AG10803 (cell line): ENCODE results near the gene XIRP2.

Experiments
- DNase-seq: peaks from one replicate; pipeline ENCODE4 v3.0.0; 2010; ENCODE audit warnings: low read depth
- H3K4me3 ChIP-seq: 2 replicates; pipeline ENCODE4 v1.5.1; 2011; ENCODE audit warnings: mild to moderate bottlenecking, low read length, control low read depth
- TF ChIP-seq, protein P1 (sequence below): conservative IDR thresholded peaks from 2 replicates; pipeline ENCODE4 v1.5.1; 2011; ENCODE audit warnings: mild to moderate bottlenecking, low read length, control low read depth, inconsistent platforms

XIRP2 gene

GRCh38 chr2:167292430-167293171 lies 404.3 kb downstream of the XIRP2 start, which contains the start of gene B3GALT1:
Gene B3GALT1, plus strand, starts transcription at chr2:167293001.
- H3K4me3 ChIP-seq = peak within 1 kb of the TSS; percentile 64
- peak; percentile 87 for DNase-seq
- TF ChIP-seq, protein P1, sequence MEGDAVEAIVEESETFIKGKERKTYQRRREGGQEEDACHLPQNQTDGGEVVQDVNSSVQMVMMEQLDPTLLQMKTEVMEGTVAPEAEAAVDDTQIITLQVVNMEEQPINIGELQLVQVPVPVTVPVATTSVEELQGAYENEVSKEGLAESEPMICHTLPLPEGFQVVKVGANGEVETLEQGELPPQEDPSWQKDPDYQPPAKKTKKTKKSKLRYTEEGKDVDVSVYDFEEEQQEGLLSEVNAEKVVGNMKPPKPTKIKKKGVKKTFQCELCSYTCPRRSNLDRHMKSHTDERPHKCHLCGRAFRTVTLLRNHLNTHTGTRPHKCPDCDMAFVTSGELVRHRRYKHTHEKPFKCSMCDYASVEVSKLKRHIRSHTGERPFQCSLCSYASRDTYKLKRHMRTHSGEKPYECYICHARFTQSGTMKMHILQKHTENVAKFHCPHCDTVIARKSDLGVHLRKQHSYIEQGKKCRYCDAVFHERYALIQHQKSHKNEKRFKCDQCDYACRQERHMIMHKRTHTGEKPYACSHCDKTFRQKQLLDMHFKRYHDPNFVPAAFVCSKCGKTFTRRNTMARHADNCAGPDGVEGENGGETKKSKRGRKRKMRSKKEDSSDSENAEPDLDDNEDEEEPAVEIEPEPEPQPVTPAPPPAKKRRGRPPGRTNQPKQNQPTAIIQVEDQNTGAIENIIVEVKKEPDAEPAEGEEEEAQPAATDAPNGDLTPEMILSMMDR = peak; percentile 41

GRCh38 chr2:167293172-167293781 lies 405.0 kb downstream of the XIRP2 start:
- DNase-seq = no peak
- H3K4me3 ChIP-seq = peak overlapping the region; percentile 56
- TF ChIP-seq, protein P1 = no peak

- DNase-seq = no peak
- TF ChIP-seq, protein P1 = no peak
- H3K4me3 ChIP-seq = peak overlapping the region; percentile 55
Observed at GRCh38 chr2:167293943-167294775, 405.9 kb downstream of the XIRP2 start.

DNA sequence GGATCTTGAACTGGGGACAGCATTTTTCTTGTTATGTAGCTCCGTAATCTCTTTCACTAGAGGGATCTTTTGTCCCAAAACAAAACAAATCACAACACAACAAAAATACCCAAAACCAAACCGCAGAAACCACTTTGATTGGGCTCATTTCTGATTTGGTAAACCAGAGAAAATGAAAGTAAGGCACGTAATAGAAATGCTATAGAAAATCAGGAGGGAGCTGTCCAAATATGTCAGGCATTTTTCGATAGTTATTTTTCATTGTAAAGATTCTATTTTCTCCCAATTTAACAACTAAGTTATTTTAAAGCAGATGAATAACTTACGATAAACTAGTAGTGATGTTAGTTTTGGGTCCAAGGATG lies 406.5 kb downstream of the XIRP2 start:
- peak overlapping the region; percentile 55 for H3K4me3 ChIP-seq
- DNase-seq = no peak
- TF ChIP-seq, protein P1 = no peak

GRCh38 chr2:167297292-167297691 lies 409.0 kb downstream of the XIRP2 start:
- H3K4me3 ChIP-seq = no peak overlapping the region
- TF ChIP-seq, protein P1 = no peak
- DNase-seq = no peak

DNA sequence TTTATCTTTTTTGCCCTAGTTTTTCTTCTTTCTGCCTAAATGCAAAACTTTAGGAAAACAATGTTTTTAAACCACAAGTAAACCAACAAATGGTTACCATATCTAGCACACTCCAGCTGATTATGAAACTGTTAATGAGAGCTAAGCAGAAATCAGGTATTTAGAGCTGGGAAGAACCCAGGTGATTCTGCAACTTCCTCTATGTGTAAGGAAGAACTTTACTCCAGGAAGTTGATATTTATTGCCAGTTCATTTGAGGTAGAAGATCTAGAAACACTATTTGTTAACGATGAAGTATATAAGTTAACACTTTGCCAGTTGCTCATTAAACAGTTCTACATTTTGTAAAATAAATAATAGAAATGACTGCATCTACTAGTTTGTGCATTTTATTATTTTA lies 409.7 kb downstream of the XIRP2 start:
- TF ChIP-seq, protein P1 = no peak
- no peak overlapping the region for H3K4me3 ChIP-seq
- DNase-seq = no peak
